Naive B cell (primary cell): Measurements from ENCODE around the gene GTF3C5. TPM values are rescaled to one million over a fixed set of nuclear protein-coding genes. Genes with fewer than 3 reads are reported as not detected.

Experiments used
- ATAC-seq, 2 donors: fragments of 150-1000 bp; cut with Tn5 transposase; 2 replicates each; pipeline ENCODE4 v1.10.0; 2021; ENCODE audit warnings: low read depth in 2 of 2, mild to moderate bottlenecking in 2 of 2, moderate library complexity in 2 of 2
- DNase-seq: peaks from one replicate; pipeline ENCODE4 v3.0.0; 2022
- H3K27ac Mint-ChIP-seq, 6 donors: one replicate each; pipeline ENCODE4 v1.8.0; 2020 to 2022; ENCODE audit warnings: mild to moderate bottlenecking in 6 of 6, mixed read lengths in 6 of 6, moderate library complexity in 5 of 6, inconsistent platforms in 2 of 6
- H3K27me3 Mint-ChIP-seq, 3 donors: one replicate each; pipeline ENCODE4 v1.8.0; 2021 to 2022; ENCODE audit warnings: mixed read lengths in 3 of 3, mild to moderate bottlenecking in 1 of 3
- H3K36me3 Mint-ChIP-seq, 2 donors: one replicate each; pipeline ENCODE4 v1.8.0; 2020 to 2022; ENCODE audit warnings: mixed read lengths in 2 of 2, inconsistent platforms in 1 of 2, mild to moderate bottlenecking in 1 of 2
- H3K4me1 Mint-ChIP-seq, 3 donors: one replicate each; pipeline ENCODE4 v1.8.0; 2020 to 2022; ENCODE audit warnings: mixed read lengths in 3 of 3, inconsistent platforms in 1 of 3, mild to moderate bottlenecking in 1 of 3, moderate library complexity in 1 of 3
- H3K4me3 Mint-ChIP-seq, 8 donors: one replicate each; pipeline ENCODE4 v1.8.0; 2020 to 2022; ENCODE audit warnings: mild to moderate bottlenecking in 8 of 8, mixed read lengths in 8 of 8, moderate library complexity in 8 of 8, inconsistent platforms in 2 of 8
- H3K9me3 Mint-ChIP-seq, 7 donors: one replicate each; pipeline ENCODE4 v1.8.0; 2020 to 2022; ENCODE audit warnings: mixed read lengths in 7 of 7, mild to moderate bottlenecking in 5 of 7, inconsistent platforms in 2 of 7, moderate library complexity in 1 of 7
- polyA plus RNA-seq, 6 donors: library from polyadenylated mRNA; unstranded; fragments of 300-500 nt; fragmentation: Illumina TruSeq; gene quantifications; one replicate each; pipeline ENCODE4 v1.2.3, GENCODE V29; 2021; ENCODE audit warnings: low read depth in 6 of 6

GTF3C5 gene
- polyA plus RNA-seq, 6 donors from 2014 or later, result 22.3 to 44.2 (median 32.7) TPM

DNA sequence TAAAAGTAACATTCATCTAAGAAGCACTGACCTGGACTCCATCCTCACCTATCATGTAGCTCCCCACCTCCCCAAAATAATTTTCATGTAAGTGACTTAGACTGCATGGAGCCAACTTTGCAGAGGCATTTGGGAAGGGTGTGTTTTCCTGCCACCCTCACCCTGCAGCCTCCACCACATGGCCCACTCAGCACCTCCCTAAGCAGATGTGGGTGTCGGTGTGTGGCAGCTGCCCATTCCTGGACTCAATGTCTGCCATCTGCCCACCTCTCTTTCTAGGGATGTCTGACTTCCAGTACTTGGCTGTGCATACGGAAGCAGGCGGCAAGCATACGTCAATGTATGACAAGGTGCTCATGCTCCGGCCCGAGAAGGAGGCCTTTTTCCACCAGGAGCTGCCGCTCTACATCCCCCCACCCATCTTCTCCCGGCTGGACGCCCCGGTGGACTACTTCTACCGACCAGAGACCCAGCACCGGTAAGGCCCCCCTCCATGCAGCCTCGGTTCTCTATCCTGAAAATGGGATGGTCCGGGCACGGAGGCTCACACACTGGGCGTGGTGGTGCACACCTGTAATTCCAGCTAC, 12.7 kb downstream of the GTF3C5 start:
- H3K4me1 Mint-ChIP-seq, result peaks cover 6 to 14% (median 12%) of the 10 kb centered on the region in 3 donors
- DNase-seq (no peak), ATAC-seq (no peak)
- H3K36me3 Mint-ChIP-seq, result peaks cover 8 to 32% of the 10 kb centered on the region in 2 donors
- peak overlapping the region in 1 of 6 donors; percentile 62 for H3K27ac Mint-ChIP-seq
- no peak overlapping the region for H3K4me3 Mint-ChIP-seq
- no peaks in the 10 kb centered on the region for H3K9me3 Mint-ChIP-seq
- H3K27me3 Mint-ChIP-seq, result no peaks in the 10 kb centered on the region

DNA sequence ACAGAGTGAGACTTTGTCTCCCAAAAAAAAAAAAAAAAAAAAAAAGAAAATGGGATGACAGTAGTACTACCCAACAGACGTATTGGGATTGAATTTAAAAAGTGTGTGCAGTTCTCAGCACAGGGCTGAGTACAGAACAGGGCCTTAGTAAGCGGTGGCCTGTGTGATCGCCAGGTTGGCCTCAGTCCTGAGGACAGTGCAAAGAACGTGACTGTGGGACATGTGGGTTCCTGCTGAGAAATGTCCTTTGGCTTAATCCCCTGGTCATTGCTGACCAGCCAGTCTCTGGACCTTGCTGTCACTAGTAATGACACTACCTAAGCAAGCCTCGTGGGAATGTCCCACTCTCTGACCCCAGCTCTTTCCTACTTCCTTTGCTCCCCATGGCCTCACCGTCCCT, 13.3 kb downstream of the GTF3C5 start:
- Mint-ChIP-seq H3K27ac (no peak overlapping the region), H3K4me3 (no peak overlapping the region), H3K36me3 (peaks cover 8 to 32% of the 10 kb centered on the region in 2 donors), H3K4me1 (peaks cover 6 to 12% (median 12%) of the 10 kb centered on the region in 3 donors), H3K9me3 (no peaks in the 10 kb centered on the region), H3K27me3 (no peaks in the 10 kb centered on the region)
- DNase-seq, result no peak
- ATAC-seq, result no peak

DNA sequence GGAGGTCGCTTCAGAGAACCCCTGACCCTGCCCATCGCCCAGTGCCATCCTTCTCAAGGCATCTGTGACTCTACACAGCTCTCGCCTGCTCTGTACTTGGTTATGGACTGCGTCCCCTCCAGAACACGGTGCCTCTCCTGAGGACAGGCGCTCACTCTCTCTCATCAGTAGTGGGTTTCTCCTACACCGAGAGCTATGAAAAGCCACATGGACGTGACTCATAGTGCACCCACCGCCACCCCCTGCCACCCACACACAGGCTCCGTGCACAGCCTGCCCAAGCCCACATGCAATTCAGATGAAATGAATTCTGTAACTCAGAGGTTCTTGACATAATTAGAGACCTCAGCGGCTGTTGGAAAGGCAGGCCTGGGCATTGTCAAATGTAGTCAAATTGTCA, 13.9 kb downstream of the GTF3C5 start:
- no peak for DNase-seq
- H3K4me3 Mint-ChIP-seq, result no peak overlapping the region
- no peak for ATAC-seq

GRCh38 chr9:133045132-133045531, 14.3 kb downstream of the GTF3C5 start:
- peaks cover 8 to 32% of the 10 kb centered on the region in 2 donors for H3K36me3 Mint-ChIP-seq
- no peak overlapping the region for H3K27ac Mint-ChIP-seq
- no peak for DNase-seq
- ATAC-seq, result no peak
- peaks cover 3 to 7% (median 6%) of the 10 kb centered on the region in 3 donors for H3K4me1 Mint-ChIP-seq
- H3K4me3 Mint-ChIP-seq, result no peak overlapping the region
- no peaks in the 10 kb centered on the region for H3K9me3 Mint-ChIP-seq
- no peaks in the 10 kb centered on the region for H3K27me3 Mint-ChIP-seq

More for the DNA sequence above, 13.9 kb downstream of the GTF3C5 start:
- no peak overlapping the region for H3K27ac Mint-ChIP-seq
- no peaks in the 10 kb centered on the region for H3K9me3 Mint-ChIP-seq
- H3K4me1 Mint-ChIP-seq, result peaks cover 6 to 11% (median 7%) of the 10 kb centered on the region in 3 donors
- no peaks in the 10 kb centered on the region for H3K27me3 Mint-ChIP-seq
- peaks cover 8 to 32% of the 10 kb centered on the region in 2 donors for H3K36me3 Mint-ChIP-seq

DNA sequence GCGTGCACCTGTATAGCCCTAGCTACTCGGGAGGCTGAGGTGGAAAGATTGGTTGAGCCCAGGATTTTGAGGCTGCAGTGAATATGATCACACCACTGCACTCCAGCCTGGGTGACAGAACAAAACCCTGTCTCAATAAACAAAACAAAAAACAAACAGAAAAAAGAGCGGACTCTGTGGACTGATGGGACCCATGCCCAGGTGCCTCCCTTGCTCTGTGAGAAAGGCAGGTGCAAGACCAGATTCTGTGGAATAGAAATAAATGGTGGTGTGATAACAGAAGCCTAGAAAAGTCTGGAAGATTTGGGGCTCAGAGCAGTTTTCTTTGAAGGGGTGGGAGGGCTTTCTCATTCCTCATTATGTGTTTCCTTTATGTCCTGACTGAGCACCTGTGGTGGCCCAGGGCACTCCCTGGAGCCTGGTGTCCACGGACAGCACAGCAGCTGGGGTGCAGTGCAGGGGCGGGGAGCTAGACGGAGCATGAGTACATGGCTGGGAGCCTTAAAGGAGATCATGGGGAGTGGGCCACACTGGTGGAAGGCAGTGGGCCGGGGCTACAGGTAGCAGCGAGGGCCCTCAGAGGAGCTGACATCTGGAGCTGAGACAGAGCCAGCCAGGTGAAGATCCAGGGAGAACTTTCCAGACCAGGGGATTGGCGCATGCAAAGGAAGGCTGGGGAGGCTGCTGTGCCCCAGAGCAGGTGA, 15.6 kb downstream of the GTF3C5 start:
- H3K4me1 Mint-ChIP-seq, result peaks cover 0 to 6% (median 1%) of the 10 kb centered on the region in 3 donors
- no peaks in the 10 kb centered on the region for H3K9me3 Mint-ChIP-seq
- no peak for ATAC-seq
- H3K36me3 Mint-ChIP-seq, result peaks cover 8 to 37% of the 10 kb centered on the region in 2 donors
- DNase-seq, result no peak
- H3K27me3 Mint-ChIP-seq, result no peaks in the 10 kb centered on the region
- H3K27ac Mint-ChIP-seq, result peak overlapping the region in 2 of 6 donors; percentile 38 to 60
- H3K4me3 Mint-ChIP-seq, result no peak overlapping the region

DNA sequence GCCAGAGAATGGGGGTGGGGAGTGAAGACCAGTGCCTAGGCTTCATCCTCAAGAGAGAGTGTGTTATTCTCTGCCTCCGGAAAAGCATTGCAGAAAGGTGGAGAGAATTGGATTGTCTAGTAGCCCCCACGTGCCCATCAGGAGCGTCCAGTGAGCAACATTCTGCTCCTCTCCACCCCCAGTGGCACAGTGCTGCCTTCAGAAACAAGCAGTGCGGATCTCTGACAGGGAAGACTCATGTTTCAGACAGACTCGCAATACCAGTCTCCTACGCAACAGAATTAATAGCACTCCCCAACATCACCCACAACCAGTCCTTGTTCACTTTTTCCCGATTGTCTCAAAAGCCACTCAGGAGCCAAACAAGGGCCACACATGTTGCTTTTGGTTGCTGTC, 16.1 kb downstream of the GTF3C5 start:
- Mint-ChIP-seq H3K9me3 (no peaks in the 10 kb centered on the region), H3K4me3 (no peak overlapping the region), H3K4me1 (peaks cover 0 to 4% (median 0%) of the 10 kb centered on the region in 3 donors), H3K27me3 (no peaks in the 10 kb centered on the region), H3K36me3 (peaks cover 8 to 40% of the 10 kb centered on the region in 2 donors), H3K27ac (no peak overlapping the region)
- no peak for DNase-seq
- no peak for ATAC-seq

DNA sequence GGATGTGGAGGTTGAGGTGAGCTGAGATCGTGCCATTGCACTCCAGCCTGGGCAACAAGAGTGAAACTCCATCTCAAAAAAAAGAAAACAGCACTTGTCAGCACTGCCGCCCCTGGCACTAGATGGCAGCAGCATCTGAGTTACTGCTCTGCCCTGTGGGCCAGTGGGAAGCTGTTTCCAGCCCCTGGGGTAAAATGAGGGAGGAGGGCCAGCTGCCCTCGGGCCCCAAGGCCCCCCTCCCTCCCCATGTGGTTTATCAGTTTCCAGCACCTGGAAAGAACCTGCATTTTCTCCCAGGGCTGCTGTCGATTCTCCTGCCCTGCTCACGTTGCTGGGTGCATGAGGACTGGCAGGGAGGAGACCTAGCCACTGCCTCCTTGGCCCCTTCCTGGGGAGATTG, 17.8 kb downstream of the GTF3C5 start:
- H3K36me3 Mint-ChIP-seq, result peaks cover 0 to 39% of the 10 kb centered on the region in 2 donors
- H3K27me3 Mint-ChIP-seq, result no peaks in the 10 kb centered on the region
- H3K4me3 Mint-ChIP-seq, result no peak overlapping the region
- no peak overlapping the region for H3K27ac Mint-ChIP-seq
- peaks cover 0 to 4% (median 4%) of the 10 kb centered on the region in 3 donors for H3K4me1 Mint-ChIP-seq
- ATAC-seq (no peak), DNase-seq (no peak)
- H3K9me3 Mint-ChIP-seq, result no peaks in the 10 kb centered on the region

DNA sequence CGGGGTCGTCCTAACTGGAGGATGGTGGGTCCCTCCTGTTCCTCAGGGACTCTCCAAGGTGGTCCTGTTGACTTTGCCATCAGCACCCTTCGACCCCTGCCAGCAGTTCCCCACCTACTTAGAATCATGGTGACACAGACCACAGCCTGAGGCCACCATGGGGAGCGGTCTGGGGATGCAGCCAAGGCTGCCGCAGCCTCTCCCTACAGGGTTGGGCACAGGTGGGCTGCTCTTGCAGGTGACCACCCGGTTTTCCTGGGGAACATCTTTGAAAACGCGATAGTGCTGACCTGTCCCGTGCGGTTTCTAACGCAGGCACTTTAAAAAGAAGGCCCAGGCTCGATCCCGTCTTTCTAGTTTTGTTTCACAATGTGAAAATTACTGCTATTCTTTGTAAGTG, 18.2 kb downstream of the GTF3C5 start:
- Mint-ChIP-seq H3K4me3 (no peak overlapping the region), H3K4me1 (peaks cover 0 to 4% (median 4%) of the 10 kb centered on the region in 3 donors), H3K27me3 (no peaks in the 10 kb centered on the region), H3K27ac (no peak overlapping the region), H3K36me3 (peaks cover 0 to 42% of the 10 kb centered on the region in 2 donors), H3K9me3 (no peaks in the 10 kb centered on the region)
- no peak for ATAC-seq
- no peak for DNase-seq

DNA sequence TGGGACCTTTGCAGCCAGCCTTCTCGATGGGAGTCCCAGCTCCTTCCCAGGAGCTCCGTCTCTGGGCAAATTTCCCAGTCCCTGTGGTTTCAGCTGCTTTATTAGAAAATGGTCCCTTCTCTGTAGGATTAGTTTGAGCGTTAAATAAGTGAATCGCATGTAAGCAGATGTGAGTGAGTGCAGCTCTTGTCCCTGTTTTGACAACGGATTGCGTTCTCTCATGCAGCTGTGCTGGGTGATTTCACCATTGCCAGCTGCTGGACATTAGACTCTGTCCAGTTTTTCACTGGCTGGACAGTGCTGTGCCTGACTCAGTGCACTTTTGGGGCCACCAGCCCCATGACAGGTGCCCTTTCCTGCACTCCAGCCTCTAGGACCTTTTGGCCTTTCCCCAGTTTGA, 19.3 kb downstream of the GTF3C5 start:
- H3K36me3 Mint-ChIP-seq, result peaks cover 0 to 38% of the 10 kb centered on the region in 2 donors

DNA sequence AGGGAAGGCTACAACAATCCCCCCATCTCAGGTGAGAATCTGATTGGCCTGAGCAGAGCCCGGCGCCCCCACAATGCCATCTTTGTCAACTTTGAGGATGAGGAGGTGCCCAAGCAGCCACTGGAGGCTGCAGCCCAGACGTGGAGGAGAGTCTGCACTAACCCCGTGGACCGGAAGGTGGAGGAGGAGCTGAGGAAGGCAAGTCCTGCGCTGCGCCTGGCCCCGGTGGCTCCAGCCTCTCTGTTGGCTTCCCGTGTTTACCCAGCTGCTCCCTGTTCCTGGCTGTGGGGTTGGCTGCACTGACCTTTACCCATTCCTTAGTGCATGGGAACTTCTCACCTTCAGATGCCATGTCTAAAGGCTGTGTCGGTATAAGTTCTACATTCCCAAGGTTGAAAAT, 20.0 kb downstream of the GTF3C5 start:
- H3K4me3 Mint-ChIP-seq, result no peak overlapping the region
- ATAC-seq (no peak), DNase-seq (no peak)
- no peaks in the 10 kb centered on the region for H3K9me3 Mint-ChIP-seq
- peaks cover 0 to 4% (median 0%) of the 10 kb centered on the region in 3 donors for H3K4me1 Mint-ChIP-seq
- H3K27ac Mint-ChIP-seq, result no peak overlapping the region
- H3K36me3 Mint-ChIP-seq, result peaks cover 0 to 43% of the 10 kb centered on the region in 2 donors
- H3K27me3 Mint-ChIP-seq, result no peaks in the 10 kb centered on the region

More for the DNA sequence above, 19.3 kb downstream of the GTF3C5 start:
- ATAC-seq (no peak), DNase-seq (no peak)
- H3K27ac Mint-ChIP-seq, result no peak overlapping the region
- peaks cover 0 to 4% (median 0%) of the 10 kb centered on the region in 3 donors for H3K4me1 Mint-ChIP-seq
- H3K9me3 Mint-ChIP-seq, result no peaks in the 10 kb centered on the region
- peak overlapping the region in 1 of 8 donors; percentile 21 for H3K4me3 Mint-ChIP-seq
- H3K27me3 Mint-ChIP-seq, result no peaks in the 10 kb centered on the region

DNA sequence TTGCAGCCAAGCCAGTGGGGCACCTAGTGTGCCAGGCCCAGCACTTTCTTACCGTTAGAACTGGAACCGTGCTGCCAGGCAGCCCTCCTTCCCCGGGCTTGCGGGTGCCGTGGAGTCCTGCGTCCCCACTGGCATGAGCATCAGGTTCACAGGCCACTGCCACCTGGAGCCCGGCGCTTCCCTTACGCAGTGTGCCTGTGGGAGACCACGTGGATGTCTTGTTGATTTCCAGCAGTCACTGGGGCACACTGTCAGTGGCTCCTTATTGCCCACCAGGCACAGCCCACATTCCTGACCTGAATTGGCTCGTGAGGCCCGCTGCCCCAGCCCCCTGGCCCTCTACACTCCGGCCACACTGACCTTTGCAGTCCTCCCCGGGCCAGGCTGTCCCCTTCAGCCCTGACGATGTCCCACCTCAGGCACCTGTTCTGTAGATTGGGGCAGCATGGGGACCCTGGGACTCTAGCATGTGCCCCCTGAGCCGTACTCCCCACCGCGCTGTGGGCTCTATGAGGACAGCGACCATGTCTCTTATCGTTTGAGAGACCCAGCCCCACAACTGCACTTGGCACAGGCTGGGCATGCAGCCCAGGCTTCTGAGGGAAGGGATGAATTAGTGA, 20.6 kb downstream of the GTF3C5 start:
- DNase-seq, result no peak
- Mint-ChIP-seq H3K36me3 (peaks cover 0 to 46% of the 10 kb centered on the region in 2 donors), H3K27me3 (no peaks in the 10 kb centered on the region), H3K27ac (no peak overlapping the region), H3K9me3 (no peaks in the 10 kb centered on the region), H3K4me3 (no peak overlapping the region), H3K4me1 (peaks cover 0 to 4% (median 4%) of the 10 kb centered on the region in 3 donors)
- no peak for ATAC-seq

DNA sequence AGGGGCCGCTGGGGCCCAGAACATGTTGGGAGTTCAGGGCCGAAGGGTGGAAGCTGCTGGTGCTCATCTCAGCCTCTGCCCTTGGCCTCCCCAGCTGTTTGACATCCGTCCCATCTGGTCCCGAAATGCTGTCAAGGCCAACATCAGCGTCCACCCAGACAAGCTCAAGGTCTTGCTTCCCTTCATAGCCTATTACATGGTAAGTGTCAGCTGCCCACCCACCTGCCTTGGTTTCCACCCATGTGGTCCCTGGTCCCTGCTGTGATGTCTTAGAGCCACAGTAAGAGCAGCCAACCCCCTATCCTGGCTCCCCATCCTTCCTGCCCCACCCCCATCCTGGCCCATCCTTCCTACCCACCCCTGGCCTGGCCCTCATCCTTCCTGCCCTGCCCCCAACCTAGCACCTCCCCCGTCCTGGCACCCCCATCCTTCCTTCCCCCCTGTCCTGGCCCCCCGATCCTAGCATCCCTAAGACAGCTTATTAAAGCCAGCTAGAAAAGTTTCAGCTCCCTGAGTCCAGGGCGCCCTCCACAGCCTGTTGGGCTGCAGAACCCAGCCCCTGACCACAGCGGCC, 21.3 kb downstream of the GTF3C5 start:
- Mint-ChIP-seq H3K4me1 (peaks cover 0 to 6% (median 4%) of the 10 kb centered on the region in 3 donors), H3K27ac (no peak overlapping the region), H3K27me3 (no peaks in the 10 kb centered on the region), H3K36me3 (peaks cover 0 to 39% of the 10 kb centered on the region in 2 donors), H3K4me3 (no peak overlapping the region), H3K9me3 (no peaks in the 10 kb centered on the region)
- ATAC-seq (no peak), DNase-seq (no peak)

- DNase-seq (no peak), ATAC-seq (no peak)
- Mint-ChIP-seq H3K27ac (no peak overlapping the region), H3K27me3 (no peaks in the 10 kb centered on the region), H3K4me3 (no peak overlapping the region), H3K9me3 (no peaks in the 10 kb centered on the region), H3K36me3 (peaks cover 0 to 47% of the 10 kb centered on the region in 2 donors), H3K4me1 (peaks cover 10 to 16% (median 13%) of the 10 kb centered on the region in 3 donors)
Measured at GRCh38 chr9:133054194-133054890, 23.5 kb downstream of the GTF3C5 start.
